ENCODE data around the gene ACP3.

GRCh38 chr3:132289316-132289715 lies 27.9 kb upstream of the ACP3 start:
- TF ChIP-seq, protein P1, sequence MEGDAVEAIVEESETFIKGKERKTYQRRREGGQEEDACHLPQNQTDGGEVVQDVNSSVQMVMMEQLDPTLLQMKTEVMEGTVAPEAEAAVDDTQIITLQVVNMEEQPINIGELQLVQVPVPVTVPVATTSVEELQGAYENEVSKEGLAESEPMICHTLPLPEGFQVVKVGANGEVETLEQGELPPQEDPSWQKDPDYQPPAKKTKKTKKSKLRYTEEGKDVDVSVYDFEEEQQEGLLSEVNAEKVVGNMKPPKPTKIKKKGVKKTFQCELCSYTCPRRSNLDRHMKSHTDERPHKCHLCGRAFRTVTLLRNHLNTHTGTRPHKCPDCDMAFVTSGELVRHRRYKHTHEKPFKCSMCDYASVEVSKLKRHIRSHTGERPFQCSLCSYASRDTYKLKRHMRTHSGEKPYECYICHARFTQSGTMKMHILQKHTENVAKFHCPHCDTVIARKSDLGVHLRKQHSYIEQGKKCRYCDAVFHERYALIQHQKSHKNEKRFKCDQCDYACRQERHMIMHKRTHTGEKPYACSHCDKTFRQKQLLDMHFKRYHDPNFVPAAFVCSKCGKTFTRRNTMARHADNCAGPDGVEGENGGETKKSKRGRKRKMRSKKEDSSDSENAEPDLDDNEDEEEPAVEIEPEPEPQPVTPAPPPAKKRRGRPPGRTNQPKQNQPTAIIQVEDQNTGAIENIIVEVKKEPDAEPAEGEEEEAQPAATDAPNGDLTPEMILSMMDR (conservative IDR thresholded peaks at IDR 0.05): no peak
- no peak for TF ChIP-seq ZFX (IDR thresholded peaks at IDR 0.05)
